Stromal cell of bone marrow (primary cell): ENCODE measurements around the gene LASP1NB.
"Not testable (repeated sequence)": the region's sequence is repeated elsewhere in the genome, so short reads cannot be mapped to it uniquely, and the experiment has no call there.

Source experiments
- DNase-seq: peaks from one replicate; pipeline ENCODE4 v3.0.0-alpha.2; 2012; ENCODE audit warnings: low read depth

Gene LASP1NB

GRCh38 chr17:38897176-38897575, 28.2 kb upstream of the LASP1NB start:
- DNase-seq: no peak

- DNase-seq: no peak
These were observed 27.6 kb upstream of the LASP1NB start for GRCh38 chr17:38897671-38898290.

GRCh38 chr17:38898291-38898679, 27.1 kb upstream of the LASP1NB start:
- DNase-seq: no peak

- DNase-seq: no peak
These were observed 26.5 kb upstream of the LASP1NB start for GRCh38 chr17:38898812-38899348.

GRCh38 chr17:38899421-38899820, 26.0 kb upstream of the LASP1NB start:
- DNase-seq: no peak

GRCh38 chr17:38900978-38901656, 24.3 kb upstream of the LASP1NB start:
- peak; percentile 95 for DNase-seq

GRCh38 chr17:38903404-38903803, 22.0 kb upstream of the LASP1NB start:
- no peak for DNase-seq

- no peak for DNase-seq
These were observed 20.5 kb upstream of the LASP1NB start for GRCh38 chr17:38904892-38905291.

GRCh38 chr17:38905375-38905774, 20.0 kb upstream of the LASP1NB start:
- DNase-seq: no peak

- no peak for DNase-seq
These were observed 18.8 kb upstream of the LASP1NB start for GRCh38 chr17:38906460-38907228.

- no peak for DNase-seq
These were observed 17.3 kb upstream of the LASP1NB start for GRCh38 chr17:38907930-38908675.

- no peak for DNase-seq
These were observed 16.7 kb upstream of the LASP1NB start for GRCh38 chr17:38908676-38909181.

GRCh38 chr17:38910325-38910724, 15.1 kb upstream of the LASP1NB start:
- no peak for DNase-seq

GRCh38 chr17:38911081-38911730, 14.2 kb upstream of the LASP1NB start:
- DNase-seq: no peak

GRCh38 chr17:38911731-38912081, 13.7 kb upstream of the LASP1NB start:
- DNase-seq: not testable (repeated sequence)

GRCh38 chr17:38912221-38912813, 13.1 kb upstream of the LASP1NB start:
- DNase-seq: no peak

GRCh38 chr17:38914741-38915638, 10.4 kb upstream of the LASP1NB start:
- DNase-seq: no peak

- no peak for DNase-seq
These were observed 9.8 kb upstream of the LASP1NB start for GRCh38 chr17:38915639-38915995.

- no peak for DNase-seq
These were observed 8.6 kb upstream of the LASP1NB start for GRCh38 chr17:38916771-38917170.

- DNase-seq: no peak
These were observed 8.2 kb upstream of the LASP1NB start for GRCh38 chr17:38917259-38917658.
